Ectodermal cell (in vitro differentiated cells): ENCODE measurements around the gene PPM1F.
"Not testable (repeated sequence)": the region's sequence is repeated elsewhere in the genome, so short reads cannot be mapped to it uniquely, and the experiment has no call there.

Source experiments
- H3K27ac ChIP-seq: 2 replicates; pipeline ENCODE4 v1.7.0; 2013; ENCODE audit warnings: mild to moderate bottlenecking, low read depth, low read length; ENCODE audit not compliant: insufficient read depth, poor library complexity, severe bottlenecking
- H3K27me3 ChIP-seq: 2 replicates; pipeline ENCODE4 v1.7.0; 2013; ENCODE audit warnings: mild to moderate bottlenecking, low read length; ENCODE audit not compliant: insufficient read depth, control insufficient read depth, poor library complexity, severe bottlenecking
- H3K36me3 ChIP-seq: one replicate; pipeline ENCODE4 v1.7.0; 2013; ENCODE audit warnings: low read length; ENCODE audit not compliant: control insufficient read depth, insufficient read depth
- H3K4me1 ChIP-seq: one replicate; pipeline ENCODE4 v1.7.0; 2013; ENCODE audit warnings: low read length; ENCODE audit not compliant: control insufficient read depth, insufficient read depth
- H3K4me3 ChIP-seq: 2 replicates; pipeline ENCODE4 v1.7.0; 2013; ENCODE audit warnings: low read depth, low read length, control low read depth; ENCODE audit not compliant: insufficient read depth
- H3K9me3 ChIP-seq: 2 replicates; pipeline ENCODE4 v1.7.0; 2013; ENCODE audit warnings: mild to moderate bottlenecking, low read length, moderate library complexity; ENCODE audit not compliant: control insufficient read depth
- WGBS, 2 experiments: methylation state at CpG; one replicate each; pipeline ENCODE4 v1.1.7; 2013; ENCODE audit warnings: missing lambda C conversion rate in 2 of 2; 5-methylcytosine and 5-hydroxymethylcytosine counted together

PPM1F gene

GRCh38 chr22:21896951-21897513, 55.6 kb downstream of the PPM1F start:
- Histone ChIP-seq H3K36me3 (no peaks in the 10 kb centered on the region), H3K4me1 (no peaks in the 10 kb centered on the region), H3K27me3 (no peaks in the 10 kb centered on the region), H3K4me3 (no peak overlapping the region), H3K9me3 (no peaks in the 10 kb centered on the region), H3K27ac (no peak overlapping the region)
- 92 to 94% methylated on average over 5 of the region's 5 CpGs for WGBS, 2 experiments

- not testable (repeated sequence) for H3K27ac ChIP-seq, H3K9me3 ChIP-seq, H3K27me3 ChIP-seq, H3K4me1 ChIP-seq, H3K36me3 ChIP-seq, H3K4me3 ChIP-seq
- WGBS, 2 experiments: 89 to 90% methylated on average over 4 of the region's 4 CpGs
These were observed 56.4 kb downstream of the PPM1F start for GRCh38 chr22:21896275-21896674.

- no peak overlapping the region for H3K27ac ChIP-seq
- H3K27me3 ChIP-seq: no peaks in the 10 kb centered on the region
- 91 to 93% methylated on average over 8 of the region's 8 CpGs for WGBS, 2 experiments
- H3K4me3 ChIP-seq: no peak overlapping the region
- H3K36me3 ChIP-seq: no peaks in the 10 kb centered on the region
- no peaks in the 10 kb centered on the region for H3K9me3 ChIP-seq
- no peaks in the 10 kb centered on the region for H3K4me1 ChIP-seq
These were observed 57.8 kb downstream of the PPM1F start for GRCh38 chr22:21894799-21895198.

GRCh38 chr22:21889251-21889990, 63.2 kb downstream of the PPM1F start:
- Histone ChIP-seq H3K4me1 (no peaks in the 10 kb centered on the region), H3K27me3 (no peaks in the 10 kb centered on the region), H3K36me3 (no peaks in the 10 kb centered on the region), H3K9me3 (no peaks in the 10 kb centered on the region), H3K27ac (no peak overlapping the region), H3K4me3 (no peak overlapping the region)
- WGBS, 2 experiments: 92 to 94% methylated on average over 10 of the region's 10 CpGs

- Histone ChIP-seq H3K27me3 (no peaks in the 10 kb centered on the region), H3K4me3 (no peak overlapping the region), H3K4me1 (no peaks in the 10 kb centered on the region), H3K9me3 (no peaks in the 10 kb centered on the region), H3K36me3 (no peaks in the 10 kb centered on the region), H3K27ac (no peak overlapping the region)
These were observed 64.8 kb downstream of the PPM1F start for GRCh38 chr22:21887841-21888240.

GRCh38 chr22:21883930-21884329, 68.7 kb downstream of the PPM1F start:
- H3K4me3 ChIP-seq, H3K4me1 ChIP-seq, H3K9me3 ChIP-seq, H3K36me3 ChIP-seq, H3K27me3 ChIP-seq, H3K27ac ChIP-seq: not testable (repeated sequence)
- 95 to 97% methylated on average over 21 to 22 of the region's 26 CpGs for WGBS, 2 experiments

GRCh38 chr22:21882754-21883333, 69.8 kb downstream of the PPM1F start:
- H3K27me3 ChIP-seq, H3K9me3 ChIP-seq, H3K27ac ChIP-seq, H3K36me3 ChIP-seq, H3K4me3 ChIP-seq, H3K4me1 ChIP-seq: not testable (repeated sequence)
- no CpG with 5 or more reads among the region's 7 CpGs for WGBS, 2 experiments

- H3K27me3 ChIP-seq: no peaks in the 10 kb centered on the region
- no peaks in the 10 kb centered on the region for H3K36me3 ChIP-seq
- H3K4me1 ChIP-seq: no peaks in the 10 kb centered on the region
- no peak overlapping the region for H3K4me3 ChIP-seq
- 85 to 90% methylated on average over 8 of the region's 10 CpGs for WGBS, 2 experiments
- H3K27ac ChIP-seq: no peak overlapping the region
- H3K9me3 ChIP-seq: no peaks in the 10 kb centered on the region
These were observed 70.6 kb downstream of the PPM1F start for GRCh38 chr22:21881841-21882753.

- Histone ChIP-seq H3K27me3 (no peaks in the 10 kb centered on the region), H3K4me3 (no peak overlapping the region), H3K9me3 (no peaks in the 10 kb centered on the region), H3K4me1 (no peaks in the 10 kb centered on the region), H3K36me3 (no peaks in the 10 kb centered on the region), H3K27ac (no peak overlapping the region)
- 98 to 100% methylated on average over 4 of the region's 4 CpGs for WGBS, 2 experiments
These were observed 76.0 kb downstream of the PPM1F start for GRCh38 chr22:21876486-21877176.
